HCT116 (cell line): ENCODE data around the gene MYBPC2. TPM values are rescaled to one million over a fixed set of nuclear protein-coding genes. Genes with fewer than 3 reads are reported as not detected.

Source experiments
- ATAC-seq: fragments of 200-7000 bp; cut with Tn5 transposase; 2 replicates; pipeline ENCODE4 v1.9.1; 2020; ENCODE audit warnings: mild to moderate bottlenecking, moderate library complexity
- BruUV-seq: library from RNA; stranded (reverse); fragments of 400-500 nt; replicated peaks from 2 replicates; lab custom pipeline; 2021; lab: Mats Ljungman, UMichigan
- CTCF ChIA-PET: fragments of 300-600 bp; sonication (Branson Sonifier 250); formaldehyde crosslinking; loops from one replicate; lab custom pipeline; 2021; ENCODE audit warnings: antibody characterized with exemption; lab: Charles Lee
- POLR2A ChIA-PET: fragments of 300-600, 350-600 bp; sonication (Branson Sonifier 250); formaldehyde crosslinking; loops from one replicate; lab custom pipeline; 2021; ENCODE audit warnings: antibody characterized with exemption; lab: Charles Lee
- RAD21 ChIA-PET, 2 experiments: fragments of 300-600 bp; sonication (Branson Sonifier 250); formaldehyde crosslinking; loops; one replicate each; lab custom pipeline; 2023; ENCODE audit warnings: low total read pairs in 2 of 2; ENCODE audit not compliant: uncharacterized antibody in 2 of 2, unreplicated experiment in 2 of 2, low non-redundant PET in 1 of 2; lab: Charles Lee
- DNase-seq: peaks from one replicate; pipeline ENCODE4 v3.0.0-alpha.2; 2010; ENCODE audit warnings: low read depth, low spot score
- H2AFZ ChIP-seq: fragments of 200-600 bp; shearing (Covaris generic), sonication (generic); 2 replicates; pipeline ENCODE4 v1.6.1; 2017; ENCODE audit warnings: low read depth, mixed run types, mixed read lengths, antibody characterized with exemption, low read length; ENCODE audit not compliant: poor library complexity, severe bottlenecking
- H3K27ac ChIP-seq: 2 replicates; pipeline ENCODE4 v1.5.1; 2012; ENCODE audit warnings: low read depth, low read length
- H3K27me3 ChIP-seq: fragments of 200-600 bp; sonication (generic); 2 replicates; pipeline ENCODE4 v1.6.1; 2016; ENCODE audit warnings: mixed run types, low read length, mixed read lengths; ENCODE audit not compliant: insufficient read depth
- H3K36me3 ChIP-seq, 2 experiments: fragments of 200-500 bp in 1 of 2; fragments of 200-600 bp in 1 of 2; sonication (Bioruptor generic) in 1 of 2; sonication (generic) in 1 of 2; 2 replicates each; pipeline versions ENCODE4 v1.5.1 to v1.6.1; 2014 to 2016; ENCODE audit warnings: low read length in 2 of 2, inconsistent platforms in 1 of 2, mixed read lengths in 1 of 2, mixed run types in 1 of 2; ENCODE audit not compliant: insufficient read depth in 2 of 2, control insufficient read depth in 1 of 2
- H3K4me1 ChIP-seq, 2 experiments: fragments of 200-600 bp in 1 of 2; sonication (generic) in 1 of 2; 2 replicates each; pipeline versions ENCODE4 v1.5.1 to v1.6.1; 2012 to 2017; ENCODE audit warnings: low read length in 2 of 2, inconsistent platforms in 1 of 2, mild to moderate bottlenecking in 1 of 2, mixed read lengths in 1 of 2, mixed run types in 1 of 2, moderate library complexity in 1 of 2; ENCODE audit not compliant: insufficient read depth in 2 of 2, control insufficient read depth in 1 of 2
- H3K4me2 ChIP-seq: fragments of 200-600 bp; sonication (generic); 2 replicates; pipeline ENCODE4 v1.6.1; 2017; ENCODE audit warnings: mixed run types, low read length, mixed read lengths
- H3K4me3 ChIP-seq, 2 experiments: fragments of 200-600 bp in 1 of 2; sonication (generic) in 1 of 2; replicated peaks in 1 of 2; 2 replicates each; pipeline ENCODE4 v1.5.1; 2011 to 2016; ENCODE audit warnings: low read length in 2 of 2, control low read depth in 1 of 2, low read depth in 1 of 2, mild to moderate bottlenecking in 1 of 2, mixed read lengths in 1 of 2, mixed run types in 1 of 2
- H3K79me2 ChIP-seq: fragments of 200-600 bp; sonication (generic); 2 replicates; pipeline ENCODE4 v1.6.1; 2017; ENCODE audit warnings: mild to moderate bottlenecking, mixed run types, low read length, moderate library complexity, mixed read lengths; ENCODE audit not compliant: insufficient read depth
- H3K9ac ChIP-seq: fragments of 200-600 bp; sonication (generic); 2 replicates; pipeline ENCODE4 v1.6.1; 2016; ENCODE audit warnings: low read length, mixed read lengths
- H3K9me2 ChIP-seq: fragments of 200-600 bp; sonication (generic), shearing (Covaris generic); 2 replicates; pipeline ENCODE4 v1.6.1; 2017; ENCODE audit warnings: mixed run types, mild to moderate bottlenecking, moderate library complexity; ENCODE audit not compliant: insufficient read depth
- H3K9me3 ChIP-seq, 2 experiments: fragments of 200-500 bp in 1 of 2; fragments of 200-600 bp in 1 of 2; sonication (Bioruptor generic) in 1 of 2; sonication (generic) in 1 of 2; 2 replicates each; pipeline ENCODE4 v1.6.1; 2014 to 2017; ENCODE audit warnings: low read length in 2 of 2, mixed read lengths in 2 of 2, inconsistent platforms in 1 of 2, low read depth in 1 of 2, mild to moderate bottlenecking in 1 of 2, mixed run types in 1 of 2, moderate library complexity in 1 of 2; ENCODE audit not compliant: control insufficient read depth in 1 of 2, insufficient read depth in 1 of 2
- H4K20me1 ChIP-seq: fragments of 200-600 bp; sonication (generic), shearing (Covaris generic); 2 replicates; pipeline ENCODE4 v1.6.1; 2017; ENCODE audit warnings: mixed run types, mild to moderate bottlenecking, moderate library complexity; ENCODE audit not compliant: insufficient read depth
- CEBPB ChIP-seq: IDR thresholded peaks from 2 replicates; pipeline ENCODE4 v1.6.1; 2012; ENCODE audit warnings: low read depth
- EGR1 ChIP-seq: IDR thresholded peaks from 2 replicates; pipeline ENCODE4 v1.6.1; 2012; ENCODE audit warnings: low read depth
- EZH2phosphoT487 ChIP-seq: fragments of 200-600 bp; IDR thresholded peaks from 2 replicates; pipeline ENCODE4 v1.6.1; 2018; ENCODE audit warnings: antibody characterized with exemption, borderline replicate concordance
- JUND ChIP-seq: IDR thresholded peaks from 2 replicates; pipeline ENCODE4 v1.6.1; 2012
- POLR2A ChIP-seq: IDR thresholded peaks from 2 replicates; pipeline ENCODE4 v1.7.0; 2011; ENCODE audit warnings: borderline replicate concordance; ENCODE audit not compliant: insufficient read depth, insufficient read length; ENCODE audit errors: extremely low read depth
- POLR2AphosphoS5 ChIP-seq: IDR thresholded peaks from 2 replicates; pipeline ENCODE4 v1.6.1; 2011; ENCODE audit warnings: mild to moderate bottlenecking, low read depth, low read length, moderate library complexity
- SIN3A ChIP-seq: IDR thresholded peaks from 2 replicates; pipeline ENCODE4 v1.6.1; 2012; ENCODE audit warnings: low read depth
- ZFX ChIP-seq: fragments of 450-650 bp; IDR thresholded peaks from 2 replicates; pipeline ENCODE4 v1.6.1; 2017
- ZNF274 ChIP-seq: fragments of 200-500 bp; sonication (Bioruptor generic); IDR thresholded peaks from 2 replicates; pipeline ENCODE4 v1.6.1; 2014; ENCODE audit warnings: mild to moderate bottlenecking, low read depth, low read length, inconsistent platforms
- intact Hi-C: fragments of 100-400 bp; cut with micrococcal nuclease; formaldehyde crosslinking; loops from 2 replicates; pipeline ENCODE4 v1.10.0; 2022
- total RNA-seq: library from RNA; stranded (reverse); gene quantifications from one replicate; pipeline ENCODE4 v1.2.1, GENCODE V29; 2021; ENCODE audit not compliant: unreplicated experiment
- TF ChIP-seq, protein P1 (sequence below), 3 experiments: fragments of 200-600 bp in 1 of 3; sonication (generic) in 1 of 3; IDR thresholded peaks in 2 of 3; conservative IDR thresholded peaks in 1 of 3; 2 replicates each; pipeline ENCODE4 v1.5.1; 2012 to 2017; ENCODE audit warnings: low read depth in 2 of 3, low read length in 2 of 3, antibody characterized with exemption in 1 of 3, borderline replicate concordance in 1 of 3, control low read depth in 1 of 3, mild to moderate bottlenecking in 1 of 3, mixed read lengths in 1 of 3, mixed run types in 1 of 3, moderate library complexity in 1 of 3; ENCODE audit not compliant: insufficient read depth in 1 of 3
- TF ChIP-seq, protein P2 (sequence below): IDR thresholded peaks from 2 replicates; pipeline ENCODE4 v1.6.1; 2012
- TF ChIP-seq, protein P3 (sequence below): IDR thresholded peaks from 2 replicates; pipeline ENCODE4 v1.6.1; 2011; ENCODE audit warnings: mild to moderate bottlenecking, low read length, moderate library complexity; ENCODE audit not compliant: insufficient replicate concordance; ENCODE audit errors: extremely low read depth

MYBPC2 gene
- total RNA-seq, 1 experiment from 2014 or later, result not detected

DNA sequence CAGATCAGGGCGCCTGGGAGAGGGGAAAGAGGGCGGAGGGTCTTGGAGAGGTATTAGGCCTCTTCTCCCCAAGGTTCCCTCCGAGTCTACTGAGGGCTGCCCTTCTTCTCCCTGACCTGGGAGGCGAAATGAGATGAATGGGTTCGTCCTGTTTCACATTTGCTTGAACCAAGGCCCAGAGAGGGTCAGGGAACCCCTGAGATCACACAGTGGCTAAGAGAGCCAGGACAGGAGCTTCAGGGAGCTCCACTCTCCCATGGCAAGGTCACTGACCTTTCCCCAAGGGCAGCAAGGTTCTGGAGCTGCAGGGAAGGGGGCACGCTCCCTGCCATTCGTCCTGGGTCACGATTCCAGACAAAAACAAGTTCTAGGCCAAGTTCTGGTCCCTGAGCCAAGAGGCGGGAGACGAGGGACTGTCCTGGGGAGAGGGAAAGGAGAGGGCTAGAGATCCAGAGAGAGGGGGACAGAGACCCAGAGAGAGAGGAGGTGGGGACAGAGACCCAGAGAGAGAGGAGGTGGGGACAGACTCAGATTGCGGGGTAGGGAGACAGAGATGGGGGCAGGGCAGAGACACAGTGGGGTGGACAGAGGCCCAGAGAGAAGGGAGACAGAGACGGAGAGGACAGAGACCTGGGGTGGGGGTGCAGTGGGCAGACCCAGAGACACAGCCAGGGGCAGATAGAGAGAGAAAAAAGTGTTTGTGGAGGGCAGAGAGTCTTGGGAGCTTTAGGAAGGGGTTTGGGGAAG is 80.5 kb downstream of the MYBPC2 start:
- no peak for ATAC-seq
- no peak overlapping the region for H3K27ac ChIP-seq

More for the DNA sequence above, 80.5 kb downstream of the MYBPC2 start:
- H4K20me1 ChIP-seq, result no peaks in the 10 kb centered on the region
- CTCF ChIA-PET, result no interaction called here
- intact Hi-C loops, result no loop called here
- H3K27me3 ChIP-seq, result no peaks in the 10 kb centered on the region
- H3K9ac ChIP-seq, result no peak overlapping the region
- H3K9me3 ChIP-seq, result no peaks in the 10 kb centered on the region
- H3K4me1 ChIP-seq, result peaks cover 3 to 15% of the 10 kb centered on the region in 2 experiments; a peak in 3 of 4 replicates
- H2AFZ ChIP-seq, result no peak overlapping the region
- H3K9me2 ChIP-seq, result no peaks in the 10 kb centered on the region
- no peak overlapping the region for H3K4me3 ChIP-seq
- H3K79me2 ChIP-seq, result peaks cover 8% of the 10 kb centered on the region; the same call in 1 of the 2 replicates
- BruUV-seq, result no TSS peak
- H3K36me3 ChIP-seq, result no peaks in the 10 kb centered on the region
- POLR2A ChIA-PET, result no interaction called here
- H3K4me2 ChIP-seq, result no peak overlapping the region
- TF ChIP-seq JUND (no peak), EZH2phosphoT487 (no peak), CEBPB (no peak), POLR2A (no peak), ZFX (no peak), EGR1 (no peak), SIN3A (no peak), ZNF274 (no peak), POLR2AphosphoS5 (no peak)
- TF ChIP-seq, protein P1, sequence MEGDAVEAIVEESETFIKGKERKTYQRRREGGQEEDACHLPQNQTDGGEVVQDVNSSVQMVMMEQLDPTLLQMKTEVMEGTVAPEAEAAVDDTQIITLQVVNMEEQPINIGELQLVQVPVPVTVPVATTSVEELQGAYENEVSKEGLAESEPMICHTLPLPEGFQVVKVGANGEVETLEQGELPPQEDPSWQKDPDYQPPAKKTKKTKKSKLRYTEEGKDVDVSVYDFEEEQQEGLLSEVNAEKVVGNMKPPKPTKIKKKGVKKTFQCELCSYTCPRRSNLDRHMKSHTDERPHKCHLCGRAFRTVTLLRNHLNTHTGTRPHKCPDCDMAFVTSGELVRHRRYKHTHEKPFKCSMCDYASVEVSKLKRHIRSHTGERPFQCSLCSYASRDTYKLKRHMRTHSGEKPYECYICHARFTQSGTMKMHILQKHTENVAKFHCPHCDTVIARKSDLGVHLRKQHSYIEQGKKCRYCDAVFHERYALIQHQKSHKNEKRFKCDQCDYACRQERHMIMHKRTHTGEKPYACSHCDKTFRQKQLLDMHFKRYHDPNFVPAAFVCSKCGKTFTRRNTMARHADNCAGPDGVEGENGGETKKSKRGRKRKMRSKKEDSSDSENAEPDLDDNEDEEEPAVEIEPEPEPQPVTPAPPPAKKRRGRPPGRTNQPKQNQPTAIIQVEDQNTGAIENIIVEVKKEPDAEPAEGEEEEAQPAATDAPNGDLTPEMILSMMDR (IDR thresholded peaks at IDR 0.05 in 2 of 3, conservative IDR thresholded peaks at IDR 0.05 in 1 of 3; ENCODE audit: borderline replicate concordance in 1 of 3, insufficient read depth in 1 of 3, low read depth in 2 of 3, low read length in 2 of 3), result no peak
- TF ChIP-seq, protein P2, sequence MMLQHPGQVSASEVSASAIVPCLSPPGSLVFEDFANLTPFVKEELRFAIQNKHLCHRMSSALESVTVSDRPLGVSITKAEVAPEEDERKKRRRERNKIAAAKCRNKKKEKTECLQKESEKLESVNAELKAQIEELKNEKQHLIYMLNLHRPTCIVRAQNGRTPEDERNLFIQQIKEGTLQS, result no peak
- TF ChIP-seq, protein P3, sequence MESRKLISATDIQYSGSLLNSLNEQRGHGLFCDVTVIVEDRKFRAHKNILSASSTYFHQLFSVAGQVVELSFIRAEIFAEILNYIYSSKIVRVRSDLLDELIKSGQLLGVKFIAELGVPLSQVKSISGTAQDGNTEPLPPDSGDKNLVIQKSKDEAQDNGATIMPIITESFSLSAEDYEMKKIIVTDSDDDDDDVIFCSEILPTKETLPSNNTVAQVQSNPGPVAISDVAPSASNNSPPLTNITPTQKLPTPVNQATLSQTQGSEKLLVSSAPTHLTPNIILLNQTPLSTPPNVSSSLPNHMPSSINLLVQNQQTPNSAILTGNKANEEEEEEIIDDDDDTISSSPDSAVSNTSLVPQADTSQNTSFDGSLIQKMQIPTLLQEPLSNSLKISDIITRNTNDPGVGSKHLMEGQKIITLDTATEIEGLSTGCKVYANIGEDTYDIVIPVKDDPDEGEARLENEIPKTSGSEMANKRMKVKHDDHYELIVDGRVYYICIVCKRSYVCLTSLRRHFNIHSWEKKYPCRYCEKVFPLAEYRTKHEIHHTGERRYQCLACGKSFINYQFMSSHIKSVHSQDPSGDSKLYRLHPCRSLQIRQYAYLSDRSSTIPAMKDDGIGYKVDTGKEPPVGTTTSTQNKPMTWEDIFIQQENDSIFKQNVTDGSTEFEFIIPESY, result no peak
- no peak for DNase-seq
- RAD21 ChIA-PET, result no interaction called here
